Hepatocyte (in vitro differentiated cells): ENCODE results near the gene ZNF644. TPM values are rescaled to one million over a fixed set of nuclear protein-coding genes. Genes with fewer than 3 reads are reported as not detected.

Experiments used
- DNase-seq: peaks from one replicate; pipeline ENCODE4 v3.0.0-alpha.2; 2016; ENCODE audit warnings: low spot score
- H2AFZ ChIP-seq: fragments of 200-600 bp; sonication (generic); 2 replicates; pipeline ENCODE4 v1.6.0; 2016; ENCODE audit warnings: antibody characterized with exemption, mild to moderate bottlenecking
- H3K27ac ChIP-seq: fragments of 200-600 bp; sonication (generic); 2 replicates; pipeline ENCODE4 v1.5.1; 2016; ENCODE audit warnings: mild to moderate bottlenecking
- H3K27me3 ChIP-seq: fragments of 200-600 bp; sonication (generic); 2 replicates; pipeline ENCODE4 v1.6.1; 2016
- H3K36me3 ChIP-seq: fragments of 200-600 bp; sonication (generic); replicated peaks from 2 replicates; pipeline ENCODE4 v1.5.1; 2016; ENCODE audit warnings: low read depth; ENCODE audit not compliant: insufficient read depth
- H3K4me1 ChIP-seq: fragments of 200-600 bp; sonication (generic); 2 replicates; pipeline ENCODE4 v1.5.1; 2016; ENCODE audit warnings: mild to moderate bottlenecking, moderate library complexity; ENCODE audit not compliant: insufficient read depth
- H3K4me2 ChIP-seq: fragments of 200-600 bp; sonication (generic); 2 replicates; pipeline ENCODE4 v1.6.0; 2016
- H3K4me3 ChIP-seq: fragments of 200-600 bp; sonication (generic); 2 replicates; pipeline ENCODE4 v1.5.1; 2016; ENCODE audit warnings: mild to moderate bottlenecking
- H3K79me2 ChIP-seq: fragments of 200-600 bp; sonication (generic); 2 replicates; pipeline ENCODE4 v1.6.0; 2017; ENCODE audit warnings: mild to moderate bottlenecking
- H3K9me2 ChIP-seq: fragments of 200-600 bp; sonication (generic); replicated peaks from 2 replicates; pipeline ENCODE4 v1.6.0; 2017; ENCODE audit warnings: mild to moderate bottlenecking; ENCODE audit not compliant: insufficient read depth
- H3K9me3 ChIP-seq: fragments of 200-600 bp; sonication (generic); 2 replicates; pipeline ENCODE4 v1.5.1; 2016; ENCODE audit warnings: low read depth, mild to moderate bottlenecking
- H4K20me1 ChIP-seq: fragments of 200-600 bp; sonication (generic); 2 replicates; pipeline ENCODE4 v1.6.0; 2016; ENCODE audit warnings: mild to moderate bottlenecking; ENCODE audit not compliant: insufficient read depth, poor library complexity, severe bottlenecking
- EZH2 ChIP-seq: fragments of 200-600 bp; sonication (generic); IDR thresholded peaks from 2 replicates; pipeline ENCODE4 v1.6.1; 2016; ENCODE audit warnings: antibody characterized with exemption, mild to moderate bottlenecking, borderline replicate concordance
- EZH2phosphoT487 ChIP-seq: fragments of 200-600 bp; sonication (generic); IDR thresholded peaks from one replicate; pipeline ENCODE4 v1.6.1; 2018; ENCODE audit warnings: antibody characterized with exemption, mild to moderate bottlenecking, low read depth, moderate library complexity; ENCODE audit not compliant: unreplicated experiment, severe bottlenecking
- WGBS: methylation state at CpG from one replicate; pipeline ENCODE4 v1.1.6; 2016; ENCODE audit warnings: low lambda C conversion rate; ENCODE audit errors: missing lambda C conversion rate; 5-methylcytosine and 5-hydroxymethylcytosine counted together
- polyA plus RNA-seq: library from polyadenylated mRNA; unstranded; fragments of >200 nt; fragmentation: Nextera tagmentation; extraction: Ambion mirVana; gene quantifications from 2 replicates; pipeline ENCODE4 v1.2.1, GENCODE V29; 2016
- total RNA-seq: library from RNA; depleted of rRNA; stranded (reverse); fragments of >200 nt; gene quantifications from 2 replicates; pipeline ENCODE4 v1.2.3, GENCODE V29; 2014
- TF ChIP-seq, protein P1 (sequence below): fragments of 200-600 bp; sonication (generic); IDR thresholded peaks from 2 replicates; pipeline ENCODE4 v1.5.1; 2016; ENCODE audit warnings: antibody characterized with exemption, mild to moderate bottlenecking; ENCODE audit not compliant: poor library complexity

ZNF644 gene
- total and polyA plus RNA-seq, 2 experiments from 2014 or later: 39.8 to 78.7 TPM

DNA sequence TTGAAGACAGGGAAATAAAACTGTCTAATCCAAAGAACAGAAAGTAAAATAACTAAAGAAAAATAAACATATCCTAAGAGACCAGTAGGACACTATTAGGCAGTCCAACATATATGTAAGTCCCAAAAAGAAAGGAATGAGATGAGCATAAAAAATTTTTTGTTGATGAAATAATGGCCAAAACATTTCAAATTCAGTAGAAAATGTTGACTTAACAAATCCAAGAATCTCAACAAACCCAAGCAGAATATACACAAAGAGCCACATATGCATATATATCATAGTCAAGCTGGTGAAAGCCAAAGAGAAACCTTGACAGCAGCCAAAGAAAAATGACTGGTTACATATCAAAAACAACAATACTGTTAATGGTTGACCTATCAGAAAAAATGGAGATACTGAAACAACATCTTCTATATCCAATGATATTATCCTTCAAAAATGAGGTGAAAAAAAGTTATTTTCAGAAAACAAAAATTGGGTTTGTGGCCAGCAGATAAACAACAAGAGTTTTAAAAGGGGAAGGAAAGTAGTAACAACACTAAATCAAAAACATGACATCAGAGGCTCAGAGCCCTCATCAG lies 26.4 kb downstream of the ZNF644 start:
- H3K79me2 ChIP-seq: peaks cover 98% of the 10 kb centered on the region
- H3K27ac ChIP-seq: no peak overlapping the region
- no peaks in the 10 kb centered on the region for H3K27me3 ChIP-seq
- no peaks in the 10 kb centered on the region for H3K9me2 ChIP-seq
- TF ChIP-seq, protein P1, sequence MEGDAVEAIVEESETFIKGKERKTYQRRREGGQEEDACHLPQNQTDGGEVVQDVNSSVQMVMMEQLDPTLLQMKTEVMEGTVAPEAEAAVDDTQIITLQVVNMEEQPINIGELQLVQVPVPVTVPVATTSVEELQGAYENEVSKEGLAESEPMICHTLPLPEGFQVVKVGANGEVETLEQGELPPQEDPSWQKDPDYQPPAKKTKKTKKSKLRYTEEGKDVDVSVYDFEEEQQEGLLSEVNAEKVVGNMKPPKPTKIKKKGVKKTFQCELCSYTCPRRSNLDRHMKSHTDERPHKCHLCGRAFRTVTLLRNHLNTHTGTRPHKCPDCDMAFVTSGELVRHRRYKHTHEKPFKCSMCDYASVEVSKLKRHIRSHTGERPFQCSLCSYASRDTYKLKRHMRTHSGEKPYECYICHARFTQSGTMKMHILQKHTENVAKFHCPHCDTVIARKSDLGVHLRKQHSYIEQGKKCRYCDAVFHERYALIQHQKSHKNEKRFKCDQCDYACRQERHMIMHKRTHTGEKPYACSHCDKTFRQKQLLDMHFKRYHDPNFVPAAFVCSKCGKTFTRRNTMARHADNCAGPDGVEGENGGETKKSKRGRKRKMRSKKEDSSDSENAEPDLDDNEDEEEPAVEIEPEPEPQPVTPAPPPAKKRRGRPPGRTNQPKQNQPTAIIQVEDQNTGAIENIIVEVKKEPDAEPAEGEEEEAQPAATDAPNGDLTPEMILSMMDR: no peak
- TF ChIP-seq EZH2: no peak
- no peak for TF ChIP-seq EZH2phosphoT487
- DNase-seq: no peak
- H3K36me3 ChIP-seq: no peaks in the 10 kb centered on the region
- no peaks in the 10 kb centered on the region for H3K4me1 ChIP-seq
- H3K9me3 ChIP-seq: no peaks in the 10 kb centered on the region
- peaks cover 60% of the 10 kb centered on the region for H4K20me1 ChIP-seq
- no peak overlapping the region for H3K4me2 ChIP-seq
- H3K4me3 ChIP-seq: no peak overlapping the region
- no peak overlapping the region for H2AFZ ChIP-seq

DNA sequence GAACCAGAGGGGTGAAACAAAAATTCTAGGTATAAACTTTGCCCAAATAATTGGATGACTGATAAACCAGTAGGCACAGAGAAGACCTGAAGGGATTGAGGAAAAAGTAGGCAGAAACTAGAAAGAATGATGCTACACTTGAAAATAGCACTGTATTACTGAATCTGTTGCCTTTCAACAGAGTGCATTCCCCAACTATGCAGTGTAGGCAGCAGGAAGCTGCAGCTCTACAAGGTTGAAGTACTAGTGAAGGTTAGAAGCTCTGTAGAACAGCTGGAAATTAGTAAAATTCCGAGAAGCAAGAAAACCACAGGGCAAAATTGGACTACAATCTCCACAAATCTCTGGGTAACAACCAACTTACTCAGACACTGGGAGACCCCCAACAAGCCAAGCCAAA lies 27.4 kb downstream of the ZNF644 start:
- Histone ChIP-seq H3K4me2 (no peak overlapping the region), H3K4me1 (no peaks in the 10 kb centered on the region), H3K79me2 (peaks cover 100% of the 10 kb centered on the region), H3K9me3 (no peaks in the 10 kb centered on the region), H2AFZ (no peak overlapping the region), H3K36me3 (no peaks in the 10 kb centered on the region), H3K4me3 (no peak overlapping the region), H4K20me1 (peaks cover 67% of the 10 kb centered on the region), H3K27me3 (no peaks in the 10 kb centered on the region), H3K27ac (no peak overlapping the region), H3K9me2 (no peaks in the 10 kb centered on the region)
- 100% methylated on average over 1 of the region's 1 CpG for WGBS
- TF ChIP-seq, protein P1: no peak
- no peak for TF ChIP-seq EZH2phosphoT487
- no peak for DNase-seq

- Histone ChIP-seq H3K4me3 (no peak overlapping the region), H3K27me3 (no peaks in the 10 kb centered on the region), H4K20me1 (peaks cover 73% of the 10 kb centered on the region), H3K4me1 (no peaks in the 10 kb centered on the region), H3K9me3 (no peaks in the 10 kb centered on the region), H3K27ac (no peak overlapping the region), H3K9me2 (no peaks in the 10 kb centered on the region), H3K36me3 (no peaks in the 10 kb centered on the region), H2AFZ (no peak overlapping the region), H3K4me2 (no peak overlapping the region), H3K79me2 (peaks cover 100% of the 10 kb centered on the region)
- no peak for TF ChIP-seq EZH2
- TF ChIP-seq, protein P1: no peak
- no peak for TF ChIP-seq EZH2phosphoT487
- 83% methylated on average over 2 of the region's 2 CpGs for WGBS
- DNase-seq: no peak
These were observed 28.6 kb downstream of the ZNF644 start for GRCh38 chr1:90993245-90993644.

DNA sequence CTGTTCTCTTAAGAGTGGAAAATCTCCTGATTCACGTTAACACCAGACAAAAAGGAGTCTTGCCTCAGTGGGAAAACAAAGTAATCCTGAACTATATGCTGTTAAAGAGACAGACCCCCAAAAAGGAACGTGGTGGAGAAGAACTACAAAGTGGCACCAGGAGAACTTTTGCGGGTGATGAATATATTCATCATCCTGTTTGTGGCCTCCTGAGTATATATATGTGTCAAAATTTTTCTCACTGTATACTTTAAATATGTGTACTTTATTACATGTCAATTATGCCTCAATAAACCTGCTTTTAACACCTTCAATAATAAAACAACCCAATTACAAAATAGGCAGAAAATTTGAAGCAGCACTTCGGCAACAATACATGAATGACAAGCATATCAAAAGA lies 31.1 kb downstream of the ZNF644 start:
- DNase-seq: no peak
- H2AFZ ChIP-seq: no peak overlapping the region
- no peak overlapping the region for H3K4me2 ChIP-seq
- H3K4me3 ChIP-seq: no peak overlapping the region
- 93% methylated on average over 4 of the region's 4 CpGs for WGBS
- no peaks in the 10 kb centered on the region for H3K36me3 ChIP-seq
- H4K20me1 ChIP-seq: peaks cover 81% of the 10 kb centered on the region
- TF ChIP-seq EZH2phosphoT487: no peak
- TF ChIP-seq, protein P1: no peak
- no peak for TF ChIP-seq EZH2
- H3K9me3 ChIP-seq: no peaks in the 10 kb centered on the region
- H3K79me2 ChIP-seq: peaks cover 100% of the 10 kb centered on the region
- H3K9me2 ChIP-seq: no peaks in the 10 kb centered on the region
- H3K27me3 ChIP-seq: no peaks in the 10 kb centered on the region
- H3K27ac ChIP-seq: no peak overlapping the region
- H3K4me1 ChIP-seq: no peaks in the 10 kb centered on the region
